Measurements from ENCODE around the gene ABAT. TPM values are rescaled to one million over a fixed set of nuclear protein-coding genes. Genes with fewer than 3 reads are reported as not detected.
"Not testable (repeated sequence)": the region's sequence is repeated elsewhere in the genome, so short reads cannot be mapped to it uniquely, and the experiment has no call there.

Gene ABAT
- total RNA-seq, 2 experiments from 2014 or later = 4.1 to 4.4 TPM

DNA sequence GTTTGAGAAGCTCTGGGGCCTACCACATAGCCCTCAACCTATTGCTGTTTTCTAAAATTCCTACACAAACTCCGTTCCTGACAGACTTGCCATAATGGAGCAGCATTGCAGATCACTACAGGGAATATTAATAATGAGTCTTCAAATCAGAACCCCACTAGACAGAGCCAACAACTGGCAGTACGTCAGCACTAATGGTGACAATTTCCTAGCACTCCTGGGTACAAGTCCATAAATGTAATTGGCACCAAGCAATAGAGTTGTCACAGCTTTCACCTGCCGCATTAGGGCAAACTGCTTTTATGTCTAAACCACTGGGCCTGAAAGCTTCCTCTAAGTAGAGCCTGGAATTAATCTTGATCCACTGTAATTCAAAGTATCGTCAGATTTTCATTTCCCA lies 25.5 kb upstream of the ABAT start:
- Mint-ChIP-seq H3K4me3 (no peak overlapping the region), H3K27me3 (no peaks in the 10 kb centered on the region), H3K9me3 (no peaks in the 10 kb centered on the region), H3K36me3 (ENCODE audit: low read depth) (peaks cover 46% of the 10 kb centered on the region), H3K4me1 (ENCODE audit: low read depth) (peaks cover 18% of the 10 kb centered on the region), H3K27ac (no peak overlapping the region)
- ChIA-PET POLR2A (no interaction called here), CTCF (no interaction called here)
- no peaks in the 10 kb centered on the region for H3K27me3 ChIP-seq (ENCODE audit: control insufficient read depth in 1 of 2, insufficient read depth in 2 of 2, low read length in 2 of 2)
- H3K4me1 ChIP-seq (ENCODE audit: insufficient read depth, low read length) = peaks cover 13% of the 10 kb centered on the region
- H3K27ac ChIP-seq (ENCODE audit: low read depth in 1 of 2, low read length in 2 of 2) = no peak overlapping the region
- no peaks in the 10 kb centered on the region for H3K9me3 ChIP-seq (ENCODE audit: control insufficient read depth in 1 of 2, insufficient read depth in 1 of 2, low read length in 2 of 2)
- intact Hi-C loops (cut with DNase I, micrococcal nuclease) = no loop called here
- ATAC-seq (ENCODE audit: poor library complexity) (no peak), DNase-seq (no peak)
- TF ChIP-seq, protein P1, sequence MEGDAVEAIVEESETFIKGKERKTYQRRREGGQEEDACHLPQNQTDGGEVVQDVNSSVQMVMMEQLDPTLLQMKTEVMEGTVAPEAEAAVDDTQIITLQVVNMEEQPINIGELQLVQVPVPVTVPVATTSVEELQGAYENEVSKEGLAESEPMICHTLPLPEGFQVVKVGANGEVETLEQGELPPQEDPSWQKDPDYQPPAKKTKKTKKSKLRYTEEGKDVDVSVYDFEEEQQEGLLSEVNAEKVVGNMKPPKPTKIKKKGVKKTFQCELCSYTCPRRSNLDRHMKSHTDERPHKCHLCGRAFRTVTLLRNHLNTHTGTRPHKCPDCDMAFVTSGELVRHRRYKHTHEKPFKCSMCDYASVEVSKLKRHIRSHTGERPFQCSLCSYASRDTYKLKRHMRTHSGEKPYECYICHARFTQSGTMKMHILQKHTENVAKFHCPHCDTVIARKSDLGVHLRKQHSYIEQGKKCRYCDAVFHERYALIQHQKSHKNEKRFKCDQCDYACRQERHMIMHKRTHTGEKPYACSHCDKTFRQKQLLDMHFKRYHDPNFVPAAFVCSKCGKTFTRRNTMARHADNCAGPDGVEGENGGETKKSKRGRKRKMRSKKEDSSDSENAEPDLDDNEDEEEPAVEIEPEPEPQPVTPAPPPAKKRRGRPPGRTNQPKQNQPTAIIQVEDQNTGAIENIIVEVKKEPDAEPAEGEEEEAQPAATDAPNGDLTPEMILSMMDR (IDR thresholded peaks at IDR 0.05) = no peak
- H3K36me3 ChIP-seq (ENCODE audit: insufficient read depth, low read length) = peaks cover 36% of the 10 kb centered on the region
- H3K4me3 ChIP-seq (ENCODE audit: low read length) = no peak overlapping the region

DNA sequence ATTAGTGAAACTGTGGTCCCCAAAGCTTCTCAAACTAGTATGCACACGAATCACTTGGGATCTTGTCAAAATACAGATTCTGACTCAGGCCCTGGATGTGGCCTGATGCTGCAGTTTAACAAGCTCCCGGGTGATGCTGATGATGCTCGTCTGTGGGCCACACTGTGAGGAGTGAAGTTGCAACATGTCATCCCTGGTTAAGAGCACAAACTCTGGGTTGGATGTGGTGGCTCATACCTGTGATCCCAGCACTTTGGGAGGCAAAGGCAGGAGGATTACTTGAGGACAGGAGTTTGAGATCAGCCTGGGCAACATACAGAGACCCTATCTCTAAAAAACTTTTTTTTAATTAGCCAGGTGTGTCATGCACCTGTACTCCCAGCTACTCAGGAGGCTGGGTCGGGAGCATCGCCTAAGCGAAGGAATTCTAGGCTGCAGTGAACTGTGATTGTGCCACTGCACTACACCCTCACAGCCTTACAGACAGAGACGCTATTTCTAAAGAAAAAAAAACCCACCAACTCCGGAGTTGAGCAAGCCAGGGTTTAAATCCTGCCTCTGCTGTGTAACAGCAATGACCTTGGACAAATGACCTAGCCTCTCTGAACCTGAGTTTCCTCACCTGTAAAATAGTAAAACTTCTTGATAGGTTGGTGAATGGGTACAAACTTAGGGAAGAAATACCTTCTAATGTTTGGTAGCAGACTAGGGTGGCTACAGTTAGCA lies 24.4 kb upstream of the ABAT start:
- ChIA-PET CTCF (no interaction called here), POLR2A (no interaction called here)
- H3K27me3 ChIP-seq (ENCODE audit: control insufficient read depth in 1 of 2, insufficient read depth in 2 of 2, low read length in 2 of 2) = no peaks in the 10 kb centered on the region
- H3K4me1 ChIP-seq (ENCODE audit: insufficient read depth, low read length) = peaks cover 2% of the 10 kb centered on the region
- H3K27ac ChIP-seq (ENCODE audit: low read depth in 1 of 2, low read length in 2 of 2) = no peak overlapping the region
- no peak overlapping the region for H3K4me3 ChIP-seq (ENCODE audit: low read length)
- TF ChIP-seq, protein P1 (IDR thresholded peaks at IDR 0.05) = no peak
- no peaks in the 10 kb centered on the region for H3K9me3 Mint-ChIP-seq
- H3K4me1 Mint-ChIP-seq (ENCODE audit: low read depth) = peaks cover 8% of the 10 kb centered on the region
- no peak overlapping the region for H3K27ac Mint-ChIP-seq
- no peaks in the 10 kb centered on the region for H3K27me3 Mint-ChIP-seq
- ATAC-seq (ENCODE audit: poor library complexity) (no peak), DNase-seq (no peak)
- H3K36me3 ChIP-seq (ENCODE audit: insufficient read depth, low read length) = peaks cover 27% of the 10 kb centered on the region
- H3K4me3 Mint-ChIP-seq = no peak overlapping the region
- no peaks in the 10 kb centered on the region for H3K9me3 ChIP-seq (ENCODE audit: control insufficient read depth in 1 of 2, insufficient read depth in 1 of 2, low read length in 2 of 2)
- intact Hi-C loops (cut with DNase I, micrococcal nuclease) = no loop called here
- peaks cover 35% of the 10 kb centered on the region for H3K36me3 Mint-ChIP-seq (ENCODE audit: low read depth)

GRCh38 chr16:8651958-8652357 lies 22.5 kb upstream of the ABAT start:
- H3K27ac ChIP-seq (ENCODE audit: low read depth in 1 of 2, low read length in 2 of 2); DNase-seq; H3K27me3 Mint-ChIP-seq; H3K27ac Mint-ChIP-seq; H3K4me1 ChIP-seq (ENCODE audit: insufficient read depth, low read length); H3K4me1 Mint-ChIP-seq (ENCODE audit: low read depth); H3K9me3 Mint-ChIP-seq; POLR2A ChIA-PET; H3K4me3 ChIP-seq (ENCODE audit: low read length); ATAC-seq (ENCODE audit: poor library complexity); H3K4me3 Mint-ChIP-seq; H3K9me3 ChIP-seq (ENCODE audit: control insufficient read depth in 1 of 2, insufficient read depth in 1 of 2, low read length in 2 of 2); intact Hi-C loops (cut with DNase I, micrococcal nuclease); CTCF ChIA-PET; H3K27me3 ChIP-seq (ENCODE audit: control insufficient read depth in 1 of 2, insufficient read depth in 2 of 2, low read length in 2 of 2): not testable (repeated sequence)
- H3K36me3 ChIP-seq (ENCODE audit: insufficient read depth, low read length) = peaks cover 13% of the 10 kb centered on the region
- peaks cover 16% of the 10 kb centered on the region for H3K36me3 Mint-ChIP-seq (ENCODE audit: low read depth)
